Activated CD4-positive, alpha-beta T cell treated with anti-CD3 and anti-CD28 coated beads for 36 hours (primary cell): ENCODE measurements around the gene ZFR. TPM values are rescaled to one million over a fixed set of nuclear protein-coding genes. Genes with fewer than 3 reads are reported as not detected.
"Not testable (repeated sequence)": the region's sequence is repeated elsewhere in the genome, so short reads cannot be mapped to it uniquely, and the experiment has no call there.

Source experiments
- ATAC-seq: fragments of 200-7000 bp; cut with Tn5 transposase; one replicate; pipeline ENCODE4 v1.10.0; 2021; ENCODE audit warnings: mild to moderate bottlenecking, moderate library complexity
- CTCF ChIA-PET: fragments of 350-600 bp; sonication (Branson Sonifier 250); formaldehyde crosslinking; loops from one replicate; lab custom pipeline; 2021; ENCODE audit warnings: antibody characterized with exemption; lab: Charles Lee
- POLR2A ChIA-PET: fragments of 350-600 bp; sonication (Branson Sonifier 250); formaldehyde crosslinking; loops from one replicate; lab custom pipeline; 2021; ENCODE audit warnings: antibody characterized with exemption, inconsistent platforms; lab: Charles Lee
- DNase-seq: peaks from one replicate; pipeline ENCODE4 v3.0.0-alpha.2; 2020
- H3K27ac Mint-ChIP-seq: one replicate; pipeline ENCODE4 v1.8.0; 2021; ENCODE audit warnings: mixed read lengths
- H3K27me3 Mint-ChIP-seq: one replicate; pipeline ENCODE4 v1.8.0; 2021; ENCODE audit warnings: mixed read lengths
- H3K36me3 Mint-ChIP-seq: one replicate; pipeline ENCODE4 v1.8.0; 2021; ENCODE audit warnings: low read depth, mixed read lengths
- H3K4me1 Mint-ChIP-seq: one replicate; pipeline ENCODE4 v1.8.0; 2021; ENCODE audit warnings: mixed read lengths
- H3K4me3 Mint-ChIP-seq: one replicate; pipeline ENCODE4 v1.8.0; 2021; ENCODE audit warnings: mild to moderate bottlenecking, moderate library complexity, mixed read lengths
- H3K9me3 Mint-ChIP-seq: one replicate; pipeline ENCODE4 v1.8.0; 2021; ENCODE audit warnings: low read depth, mixed read lengths
- intact Hi-C, 2 experiments: fragments of 100-400 bp; cut with DNase I in 1 of 2; cut with micrococcal nuclease in 1 of 2; formaldehyde crosslinking; loops; one replicate each; pipeline versions ENCODE4 v1.14.2 to v1.15.1; 2022 to 2024; cut with DNase I, micrococcal nuclease
- total RNA-seq, 2 experiments: library from RNA; stranded (reverse); gene quantifications; one replicate each; pipeline ENCODE4 v1.2.3, GENCODE V29; 2021

ZFR gene
- total RNA-seq, 2 experiments from 2014 or later, result 60.6 to 81.4 TPM

DNA sequence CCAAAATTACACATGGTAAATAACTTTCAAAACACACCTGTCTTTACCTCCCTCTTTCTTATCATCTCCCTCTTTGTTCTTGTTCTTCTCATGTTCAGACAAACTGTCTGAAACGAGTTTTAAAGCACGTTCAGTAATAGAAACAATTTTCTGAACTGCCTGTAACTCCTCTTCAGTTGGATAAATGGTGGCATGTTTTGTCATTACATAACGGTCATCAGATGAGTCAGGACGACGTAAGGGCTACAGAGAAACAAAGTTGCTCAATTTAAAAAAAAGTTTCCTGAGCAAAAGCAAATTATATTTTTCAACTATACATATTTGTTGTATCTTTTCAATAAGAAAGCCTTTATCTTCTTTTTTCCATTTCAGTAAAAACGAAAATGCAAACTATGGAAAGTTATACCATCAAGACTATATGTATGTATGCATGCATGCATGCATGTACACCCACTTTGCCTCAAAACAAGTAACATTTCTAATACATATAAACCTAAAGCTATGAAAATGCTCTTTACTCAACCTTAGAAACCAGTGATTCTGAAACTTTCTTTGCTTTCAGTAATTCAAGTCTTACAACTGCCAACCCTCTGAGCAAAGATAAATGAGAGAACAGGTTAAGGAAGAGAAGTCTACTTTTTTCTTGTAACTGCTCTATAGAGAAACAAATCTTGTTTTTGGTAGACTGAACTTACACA, 56.0 kb downstream of the ZFR start:
- H3K36me3 Mint-ChIP-seq, result peaks cover 39% of the 10 kb centered on the region
- no peak overlapping the region for H3K4me3 Mint-ChIP-seq
- H3K27ac Mint-ChIP-seq, result peak overlapping the region; percentile 88
- peaks cover 11% of the 10 kb centered on the region for H3K4me1 Mint-ChIP-seq
- no peaks in the 10 kb centered on the region for H3K27me3 Mint-ChIP-seq
- intact Hi-C loops, result loop anchor here in 1 of 2 experiments (5.0 kb wide), 1 partner anchor 204 kb away; no protein-coding TSS in a partner anchor
- no peak for DNase-seq
- ChIA-PET CTCF (interaction anchor here (0.7 to 1.1 kb wide), 2 partner anchors 24 to 25 kb away, joined by 3 to 4 read pairs; no protein-coding TSS in a partner anchor), POLR2A (interaction anchor here (0.6 kb wide), 2 partner anchors 186 to 230 kb away, joined by 3 to 4 read pairs; no protein-coding TSS in a partner anchor)
- ATAC-seq, result peak; percentile 75
- no peaks in the 10 kb centered on the region for H3K9me3 Mint-ChIP-seq

DNA sequence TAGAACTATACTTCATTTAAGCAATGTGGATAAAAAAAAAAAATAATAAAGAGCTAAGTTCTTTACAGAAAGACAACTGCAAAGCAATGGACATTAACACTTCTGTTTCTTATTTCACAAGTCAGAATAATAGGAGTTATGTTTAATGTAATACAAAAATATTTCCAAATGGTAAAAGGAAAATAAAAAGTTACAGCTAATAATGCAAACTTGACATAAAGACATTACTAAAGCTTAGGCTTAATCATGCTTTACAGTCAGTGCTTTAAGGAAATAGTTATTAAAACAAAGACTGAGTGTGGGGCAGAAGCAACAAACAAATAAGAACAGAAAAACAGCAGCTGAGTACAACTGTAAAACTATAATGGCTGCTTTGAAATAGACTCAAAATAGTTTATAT, 56.7 kb downstream of the ZFR start:
- ATAC-seq, result no peak
- no peak overlapping the region for H3K27ac Mint-ChIP-seq
- H3K9me3 Mint-ChIP-seq, result no peaks in the 10 kb centered on the region
- no peak for DNase-seq
- H3K36me3 Mint-ChIP-seq, result peaks cover 43% of the 10 kb centered on the region
- no peaks in the 10 kb centered on the region for H3K27me3 Mint-ChIP-seq
- H3K4me3 Mint-ChIP-seq, result no peak overlapping the region
- ChIA-PET POLR2A (interaction anchor here (0.6 kb wide), 1 partner anchor 202 kb away, joined by 5 read pairs; no protein-coding TSS in a partner anchor), CTCF (interaction anchor here (0.6 to 1.6 kb wide), 5 partner anchors 14 to 154 kb away, joined by 3 to 4 read pairs (median 3); no protein-coding TSS in a partner anchor)
- intact Hi-C loops, result loop anchor here in 1 of 2 experiments (2.0 to 5.0 kb wide), 2 partner anchors 15 to 204 kb away; no protein-coding TSS in a partner anchor
- H3K4me1 Mint-ChIP-seq, result peaks cover 11% of the 10 kb centered on the region

DNA sequence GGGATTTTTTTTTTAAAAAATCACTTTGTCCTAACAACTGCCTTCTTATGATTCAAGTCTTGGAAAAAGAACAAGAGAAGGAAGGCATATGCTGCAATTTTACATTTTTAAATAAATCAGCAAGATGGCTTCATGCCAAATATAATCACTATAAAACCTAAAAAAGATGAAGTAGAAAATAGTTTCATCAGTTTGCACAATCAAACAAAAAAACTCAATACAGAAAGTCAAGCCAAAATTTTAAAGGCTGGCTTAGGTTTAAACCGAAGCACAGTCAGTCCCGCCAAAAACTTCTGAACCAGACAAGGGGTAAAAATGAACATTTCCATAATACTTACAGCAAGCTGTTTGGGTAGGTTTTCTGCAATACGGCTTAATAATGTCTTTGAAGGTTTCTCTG, 57.3 kb downstream of the ZFR start:
- no peak for ATAC-seq
- Mint-ChIP-seq H3K9me3 (no peaks in the 10 kb centered on the region), H3K27ac (no peak overlapping the region), H3K4me1 (peaks cover 11% of the 10 kb centered on the region), H3K27me3 (no peaks in the 10 kb centered on the region), H3K36me3 (peaks cover 42% of the 10 kb centered on the region), H3K4me3 (no peak overlapping the region)
- intact Hi-C loops, result loop anchor here in 1 of 2 experiments (2.0 to 5.0 kb wide), 2 partner anchors 14 to 205 kb away; no protein-coding TSS in a partner anchor
- DNase-seq, result no peak
- POLR2A ChIA-PET, result no interaction called here
- CTCF ChIA-PET, result interaction anchor here (0.6 to 1.6 kb wide), 5 partner anchors 14 to 153 kb away, joined by 3 to 4 read pairs (median 3); no protein-coding TSS in a partner anchor

DNA sequence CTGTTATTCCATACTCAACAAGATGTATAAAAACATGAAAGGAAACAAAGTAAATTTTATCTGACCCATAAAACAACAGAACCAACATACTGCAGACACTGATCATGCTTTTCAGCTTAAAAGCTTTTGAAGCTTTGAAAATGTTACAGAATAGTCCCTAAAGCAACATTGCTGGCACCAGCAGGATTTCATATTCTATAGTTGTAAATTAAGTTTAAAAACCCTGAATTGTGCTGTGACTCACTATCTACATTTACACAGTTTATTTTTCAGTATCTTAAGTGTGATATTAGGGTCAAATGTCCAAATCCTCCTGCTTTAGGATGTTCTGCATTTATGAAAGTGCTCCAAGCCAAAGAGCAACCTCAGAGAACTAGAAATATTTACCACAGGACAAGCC, 59.9 kb downstream of the ZFR start:
- Mint-ChIP-seq H3K36me3 (peaks cover 40% of the 10 kb centered on the region), H3K4me1 (peaks cover 11% of the 10 kb centered on the region), H3K27me3 (no peaks in the 10 kb centered on the region), H3K4me3 (no peak overlapping the region), H3K9me3 (no peaks in the 10 kb centered on the region), H3K27ac (no peak overlapping the region)
- ATAC-seq (no peak), DNase-seq (no peak)
- intact Hi-C loops, result loop anchor here in 1 of 2 experiments (5.0 kb wide), 1 partner anchor 208 kb away; no protein-coding TSS in a partner anchor
- ChIA-PET CTCF (interaction anchor here (1.6 kb wide), 1 partner anchor 11 kb away, joined by 3 read pairs; no protein-coding TSS in a partner anchor), POLR2A (no interaction called here)

DNA sequence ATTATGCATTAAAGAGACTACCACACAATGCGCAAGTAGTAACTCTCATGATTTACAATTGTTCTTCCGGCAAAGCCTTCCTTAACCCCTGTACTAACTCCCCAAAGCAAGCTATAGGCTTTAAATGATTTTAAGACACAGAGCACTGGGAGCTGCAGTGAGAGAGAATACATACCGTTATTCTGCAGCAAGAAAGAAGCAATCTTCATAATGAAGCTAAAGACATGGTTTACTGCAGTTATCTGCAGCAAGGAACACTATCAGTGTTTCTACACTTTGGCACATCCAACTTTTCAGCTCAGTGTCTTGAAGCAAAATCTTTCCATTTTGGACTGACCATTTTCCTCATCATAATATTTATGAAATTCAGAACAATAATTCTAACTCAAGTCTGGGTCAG, 61.0 kb downstream of the ZFR start:
- Mint-ChIP-seq H3K36me3 (peaks cover 39% of the 10 kb centered on the region), H3K27ac (no peak overlapping the region), H3K9me3 (no peaks in the 10 kb centered on the region), H3K4me3 (no peak overlapping the region), H3K4me1 (peaks cover 4% of the 10 kb centered on the region), H3K27me3 (no peaks in the 10 kb centered on the region)
- DNase-seq (no peak), ATAC-seq (no peak)
- intact Hi-C loops, result no loop called here
- POLR2A ChIA-PET, result no interaction called here
- CTCF ChIA-PET, result interaction anchor here (1.1 to 1.6 kb wide), 3 partner anchors 10 to 19 kb away, joined by 3 read pairs; no protein-coding TSS in a partner anchor

DNA sequence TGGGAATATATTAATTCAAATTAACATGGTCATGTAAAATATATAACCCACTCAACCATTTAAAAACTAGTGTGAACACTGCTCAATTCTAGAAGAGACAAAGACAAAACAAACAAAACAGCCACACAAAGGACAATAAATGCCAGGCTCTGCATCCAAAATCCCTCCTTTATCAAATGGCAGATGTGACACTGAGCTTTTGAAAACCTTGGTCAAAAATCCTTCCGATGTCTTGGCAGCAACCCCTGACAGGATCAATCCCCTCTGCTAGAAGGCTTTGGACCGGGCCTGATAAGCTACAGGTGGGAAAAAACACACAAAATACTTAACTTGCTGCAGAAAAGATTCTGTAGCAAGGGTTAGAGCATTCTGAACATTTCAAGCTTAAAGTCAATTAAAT, 61.5 kb downstream of the ZFR start:
- Mint-ChIP-seq H3K4me3 (no peak overlapping the region), H3K27ac (no peak overlapping the region), H3K27me3 (no peaks in the 10 kb centered on the region), H3K4me1 (peaks cover under 1% of the 10 kb centered on the region), H3K36me3 (peaks cover 37% of the 10 kb centered on the region), H3K9me3 (no peaks in the 10 kb centered on the region)
- intact Hi-C loops, result no loop called here
- DNase-seq, result no peak
- ChIA-PET POLR2A (no interaction called here), CTCF (interaction anchor here (1.1 to 1.2 kb wide), 2 partner anchors 17 to 18 kb away, joined by 3 read pairs; no protein-coding TSS in a partner anchor)
- ATAC-seq, result no peak

DNA sequence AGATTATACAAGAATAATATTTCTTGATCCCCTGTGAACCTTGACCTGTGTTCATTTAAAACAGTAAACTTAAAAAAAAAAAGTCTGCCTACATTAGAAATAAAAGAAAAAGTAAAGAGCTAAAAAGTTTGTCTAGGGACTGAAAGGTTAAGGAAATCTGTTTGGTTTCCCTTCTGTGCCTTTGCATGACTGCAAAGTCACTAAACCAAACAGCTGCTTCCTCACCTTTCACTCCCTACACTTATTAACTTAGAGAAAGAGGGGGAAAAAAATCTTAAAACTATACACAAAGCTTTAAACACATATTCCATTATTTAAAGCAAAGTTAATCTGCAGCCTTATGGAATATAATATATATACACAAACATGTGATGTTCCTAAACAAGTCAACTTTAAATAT, 65.1 kb downstream of the ZFR start:
- H3K4me1 Mint-ChIP-seq, result no peaks in the 10 kb centered on the region
- ChIA-PET POLR2A (no interaction called here), CTCF (interaction anchor here (0.8 to 1.3 kb wide), 5 partner anchors 13 to 211 kb away, joined by 3 to 5 read pairs (median 3); no protein-coding TSS in a partner anchor)
- H3K27me3 Mint-ChIP-seq, result no peaks in the 10 kb centered on the region
- ATAC-seq (no peak), DNase-seq (no peak)
- H3K4me3 Mint-ChIP-seq, result no peak overlapping the region
- intact Hi-C loops, result no loop called here
- H3K27ac Mint-ChIP-seq, result no peak overlapping the region
- peaks cover 24% of the 10 kb centered on the region for H3K36me3 Mint-ChIP-seq
- H3K9me3 Mint-ChIP-seq, result no peaks in the 10 kb centered on the region

DNA sequence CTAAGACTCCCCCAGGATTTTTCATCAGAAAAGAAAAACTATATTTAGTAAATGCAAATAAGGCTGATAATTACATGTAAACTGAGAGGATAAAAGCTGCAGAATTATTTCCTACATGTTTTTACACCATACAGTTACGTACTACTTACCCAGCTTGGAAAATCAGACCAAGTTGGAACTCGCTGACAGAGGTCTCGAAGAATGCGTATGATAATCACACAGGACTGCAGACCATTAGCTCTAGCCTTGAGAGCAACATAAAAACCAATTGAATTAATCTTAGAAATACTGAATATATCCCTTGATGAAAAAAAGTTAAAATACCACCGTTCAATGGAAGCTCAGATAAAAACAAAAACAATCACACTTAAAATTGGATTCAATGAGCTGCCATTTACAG, 65.6 kb downstream of the ZFR start:
- CTCF ChIA-PET, result interaction anchor here (0.8 to 1.3 kb wide), 5 partner anchors 13 to 211 kb away, joined by 3 to 5 read pairs (median 3); no protein-coding TSS in a partner anchor
- no peak overlapping the region for H3K4me3 Mint-ChIP-seq
- no peaks in the 10 kb centered on the region for H3K9me3 Mint-ChIP-seq
- H3K4me1 Mint-ChIP-seq, result no peaks in the 10 kb centered on the region
- no peak for DNase-seq
- POLR2A ChIA-PET, result no interaction called here
- peaks cover 24% of the 10 kb centered on the region for H3K36me3 Mint-ChIP-seq
- no peaks in the 10 kb centered on the region for H3K27me3 Mint-ChIP-seq
- intact Hi-C loops, result no loop called here
- no peak overlapping the region for H3K27ac Mint-ChIP-seq
- ATAC-seq, result no peak

DNA sequence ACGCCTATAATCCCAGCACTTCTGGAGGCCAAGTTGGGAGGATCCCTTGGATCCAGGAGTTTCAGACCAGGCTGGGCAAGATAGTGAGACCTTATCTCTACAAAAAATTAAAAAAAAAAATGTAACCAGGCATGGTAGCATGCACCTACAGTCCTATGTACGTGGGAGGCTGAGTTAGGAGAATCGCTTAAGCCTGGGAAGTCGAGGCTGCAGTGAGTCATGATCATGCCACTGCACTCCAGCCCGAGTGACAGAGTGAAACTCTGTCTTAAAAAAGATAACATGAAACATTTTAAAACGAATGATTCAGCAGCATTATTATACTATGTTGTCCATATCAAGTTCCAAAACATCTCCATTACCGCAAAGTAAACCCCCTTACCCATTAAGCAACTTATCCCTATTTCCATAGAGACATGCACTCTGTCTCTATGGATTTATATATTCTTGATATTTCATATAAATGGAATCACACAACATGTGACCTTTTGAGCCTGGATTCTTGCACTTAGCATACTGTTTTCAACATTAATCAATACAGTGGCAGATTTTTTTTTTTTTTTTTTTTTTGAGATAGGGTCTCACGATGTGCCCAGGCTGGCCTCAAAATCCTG, 74.9 kb downstream of the ZFR start:
- peaks cover 36% of the 10 kb centered on the region for H3K36me3 Mint-ChIP-seq
- POLR2A ChIA-PET, result no interaction called here

DNA sequence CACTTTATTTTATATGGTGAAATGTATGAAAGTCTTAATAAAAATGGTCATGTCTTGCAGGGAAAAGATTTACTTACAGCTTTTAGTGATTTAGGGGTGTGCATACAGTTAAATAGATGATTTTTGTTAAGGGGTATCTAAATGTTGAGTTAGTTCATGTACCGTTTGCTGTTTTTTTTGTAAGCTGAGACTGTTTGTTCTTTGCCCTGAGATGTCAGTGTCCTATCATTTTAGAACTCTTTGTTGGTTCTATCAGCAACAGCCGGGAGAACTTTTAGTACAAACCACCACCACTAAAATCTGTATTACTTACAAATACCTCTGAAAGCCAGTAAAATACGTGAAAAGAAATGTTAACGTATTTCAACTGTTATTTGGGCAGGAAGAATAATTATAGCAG, 75.5 kb downstream of the ZFR start:
- POLR2A ChIA-PET, result no interaction called here
- Mint-ChIP-seq H3K27me3 (no peaks in the 10 kb centered on the region), H3K27ac (peak overlapping the region; percentile 11), H3K4me1 (peaks cover 4% of the 10 kb centered on the region), H3K36me3 (peaks cover 36% of the 10 kb centered on the region), H3K4me3 (no peak overlapping the region), H3K9me3 (no peaks in the 10 kb centered on the region)
- ATAC-seq (no peak), DNase-seq (no peak)
- intact Hi-C loops, result no loop called here
- CTCF ChIA-PET, result no interaction called here

More for the DNA sequence above, 74.9 kb downstream of the ZFR start:
- peak overlapping the region; percentile 69 for H3K27ac Mint-ChIP-seq
- no peaks in the 10 kb centered on the region for H3K27me3 Mint-ChIP-seq
- CTCF ChIA-PET, result interaction anchor here (0.7 kb wide), 1 partner anchor 16 kb away, joined by 3 read pairs; no protein-coding TSS in a partner anchor
- H3K4me1 Mint-ChIP-seq, result peaks cover 4% of the 10 kb centered on the region
- intact Hi-C loops, result no loop called here
- ATAC-seq (peak; percentile 16), DNase-seq (no peak)
- no peak overlapping the region for H3K4me3 Mint-ChIP-seq
- no peaks in the 10 kb centered on the region for H3K9me3 Mint-ChIP-seq

DNA sequence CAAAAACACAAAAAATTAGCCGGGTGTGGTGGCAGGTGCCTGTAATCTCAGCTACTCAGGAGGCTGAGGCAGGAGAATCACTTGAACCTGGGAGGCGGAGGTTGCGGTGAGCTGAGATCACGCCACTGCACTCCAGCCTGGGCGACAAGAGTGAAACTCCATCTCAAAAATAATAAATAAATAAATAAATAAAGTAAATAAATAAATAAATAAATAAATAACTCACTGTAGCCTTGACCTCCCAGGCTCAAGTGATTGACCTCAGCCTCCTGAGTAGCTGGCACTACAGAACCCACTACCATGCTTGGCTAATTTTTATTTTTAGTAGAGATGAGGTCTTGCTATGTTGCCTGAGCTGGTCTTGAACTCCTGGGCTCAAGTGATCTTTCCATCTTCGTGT, 77.3 kb downstream of the ZFR start:
- H3K27me3 Mint-ChIP-seq, H3K4me3 Mint-ChIP-seq, H3K4me1 Mint-ChIP-seq, intact Hi-C loops, DNase-seq, ATAC-seq, POLR2A ChIA-PET, H3K27ac Mint-ChIP-seq, H3K9me3 Mint-ChIP-seq: not testable (repeated sequence)
- CTCF ChIA-PET, result interaction anchor here (0.7 to 2.3 kb wide), 8 partner anchors 8 to 195 kb away, joined by 3 to 8 read pairs (median 4); no protein-coding TSS in a partner anchor
- H3K36me3 Mint-ChIP-seq, result peaks cover 33% of the 10 kb centered on the region
